Stimulated activated CD8-positive, alpha-beta memory T cell treated with anti-CD3 and anti-CD28 coated beads, Interleukin-4, amount 100 ng/mL, for 48 hours (primary cell): ENCODE measurements around the gene EXD3.

Experiments
- DNase-seq: peaks from one replicate; pipeline ENCODE4 v3.0.0-alpha.2; 2020

Gene EXD3

DNA sequence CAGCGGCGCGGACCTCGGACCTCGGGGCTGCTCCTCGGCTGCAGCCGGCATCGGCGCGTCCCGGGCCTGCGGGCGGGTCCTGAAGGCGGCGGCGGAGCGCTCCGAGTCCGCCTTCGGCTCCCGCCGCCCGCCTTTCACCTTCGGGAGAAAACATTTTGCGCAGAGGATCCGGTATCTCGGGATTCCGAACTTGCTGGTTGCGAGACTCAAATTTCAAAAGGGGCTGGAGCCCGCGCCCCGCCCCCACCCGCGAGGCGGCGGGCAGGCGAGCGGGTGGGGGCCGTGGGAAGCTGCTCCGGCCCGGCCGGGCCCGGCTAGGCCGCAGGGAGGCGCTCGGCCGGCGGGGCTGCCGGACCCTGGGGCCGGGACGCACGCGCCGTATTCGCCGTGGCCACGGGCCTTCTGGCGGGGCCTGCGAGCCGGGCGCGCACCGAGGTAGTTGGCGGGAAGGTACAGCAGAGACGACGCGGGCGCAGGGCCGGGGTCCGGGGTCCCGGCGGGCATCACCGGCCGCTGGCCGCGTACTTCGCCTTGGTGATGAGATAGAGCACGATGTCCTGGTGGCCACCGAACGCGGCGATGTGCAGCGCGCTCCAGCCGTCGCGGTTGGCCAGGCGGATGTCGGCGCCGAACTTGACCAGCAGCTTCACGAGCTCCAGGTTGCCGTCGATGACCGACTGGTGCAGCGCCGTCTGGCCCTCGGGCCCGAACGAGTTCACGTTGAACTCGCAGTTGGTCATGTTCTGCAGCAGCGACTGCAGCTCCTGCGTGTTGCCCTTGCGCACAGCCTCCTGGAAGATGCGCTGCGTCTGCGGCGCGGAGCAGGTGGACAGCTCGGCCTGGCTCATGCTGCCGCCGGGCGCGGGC, 121.6 kb downstream of the EXD3 start:
- peak; percentile 48 for DNase-seq

DNA sequence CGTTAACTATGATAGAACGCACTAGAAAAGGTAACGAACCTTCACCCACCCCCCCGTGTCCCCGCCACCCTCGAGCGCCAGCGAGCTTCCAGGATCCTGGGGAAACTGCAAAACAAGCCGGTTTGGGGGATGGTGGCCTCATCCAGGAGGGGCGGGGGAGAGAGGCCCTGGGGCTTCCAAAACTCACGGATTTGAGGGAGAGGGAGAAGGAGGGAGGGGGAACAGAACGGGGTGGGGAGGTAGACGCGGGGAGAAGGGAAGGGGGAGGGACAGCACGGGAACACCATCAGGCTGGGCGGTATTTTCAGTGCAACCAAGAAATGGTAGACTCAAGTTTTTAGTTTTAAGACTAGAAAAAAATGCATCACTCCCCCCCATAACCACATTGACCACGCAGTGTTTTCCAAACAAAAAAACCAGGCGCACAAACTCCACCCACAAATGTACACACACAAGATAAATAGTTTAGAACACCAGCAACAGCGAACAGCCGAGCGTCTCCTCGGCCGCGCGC, 122.3 kb downstream of the EXD3 start:
- no peak for DNase-seq

DNA sequence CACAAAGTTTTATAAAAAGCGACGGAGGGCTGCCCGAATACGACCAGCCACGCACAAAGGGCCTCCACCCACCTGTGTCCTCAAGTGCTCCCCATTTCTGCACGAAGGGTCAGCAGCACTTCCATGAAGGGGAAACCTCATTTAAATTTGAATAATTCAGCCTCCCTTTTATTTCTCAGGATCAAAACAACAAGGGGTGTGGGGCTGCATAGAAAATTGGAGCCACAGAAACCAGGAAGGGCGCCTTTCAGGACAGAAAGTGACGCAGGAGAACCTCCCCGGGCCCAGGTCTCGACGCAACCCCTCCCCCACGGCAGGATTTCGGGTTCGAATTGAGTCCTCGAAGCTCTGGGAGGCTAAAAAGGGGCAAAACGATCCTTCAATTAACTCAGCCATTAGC, 123.0 kb downstream of the EXD3 start:
- DNase-seq = no peak

DNA sequence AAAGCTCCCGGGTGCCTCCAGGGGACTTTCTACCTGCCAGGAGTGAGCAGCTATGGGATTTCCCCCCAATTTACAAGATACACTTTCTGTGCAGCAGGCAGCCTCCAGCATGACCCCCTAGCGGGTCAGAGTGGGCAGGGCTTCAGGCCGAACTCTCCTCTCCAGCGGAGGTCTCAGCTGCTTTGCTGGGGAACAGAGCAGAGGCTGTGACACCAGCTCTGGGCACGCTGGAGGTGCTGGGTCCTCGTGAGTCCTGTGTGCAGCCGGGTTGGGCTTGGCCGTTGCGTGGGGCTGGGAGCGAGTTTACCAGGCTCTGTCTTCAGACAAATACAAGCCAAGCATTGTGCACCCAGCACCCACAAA, 123.8 kb downstream of the EXD3 start:
- DNase-seq = no peak

DNA sequence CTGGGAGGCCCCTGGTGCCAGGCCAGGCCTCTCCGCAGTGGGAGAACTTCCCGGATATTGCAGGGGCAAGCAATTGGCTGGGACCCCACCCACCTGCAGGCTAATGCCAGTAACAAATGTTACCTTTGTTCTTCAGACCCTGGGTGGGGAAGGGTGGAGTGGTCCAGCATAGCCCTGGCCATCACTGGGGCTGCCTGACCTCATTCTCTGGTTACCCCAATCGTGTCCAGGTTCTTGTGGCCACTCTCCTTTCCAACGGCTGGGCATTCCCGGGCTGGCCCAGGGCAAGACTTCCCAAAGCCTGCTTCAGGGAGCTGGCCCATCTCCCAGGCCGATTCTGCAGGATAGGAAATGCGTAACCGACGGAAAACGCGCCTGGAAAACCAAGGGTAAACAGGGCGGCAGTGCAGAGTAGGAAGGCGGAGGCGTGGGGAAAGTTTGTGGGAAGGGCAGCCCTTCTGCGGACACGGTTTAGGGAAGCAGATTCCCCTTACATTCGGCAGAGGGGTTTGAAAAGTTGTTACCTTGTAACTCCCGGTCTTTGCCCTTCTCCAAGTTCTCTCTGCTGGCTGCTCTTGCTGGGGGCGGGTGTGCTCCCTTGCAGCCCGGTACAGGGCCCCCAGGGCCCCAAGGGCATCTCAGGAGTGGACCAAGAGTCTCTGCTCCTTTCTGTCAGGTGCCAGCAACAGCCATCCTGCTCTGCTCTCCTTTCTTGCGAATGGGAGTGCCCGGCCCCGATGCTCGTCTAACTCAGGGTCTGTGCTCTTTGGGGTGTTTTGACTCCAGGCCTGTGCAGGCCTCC, 124.4 kb downstream of the EXD3 start:
- DNase-seq = no peak

DNA sequence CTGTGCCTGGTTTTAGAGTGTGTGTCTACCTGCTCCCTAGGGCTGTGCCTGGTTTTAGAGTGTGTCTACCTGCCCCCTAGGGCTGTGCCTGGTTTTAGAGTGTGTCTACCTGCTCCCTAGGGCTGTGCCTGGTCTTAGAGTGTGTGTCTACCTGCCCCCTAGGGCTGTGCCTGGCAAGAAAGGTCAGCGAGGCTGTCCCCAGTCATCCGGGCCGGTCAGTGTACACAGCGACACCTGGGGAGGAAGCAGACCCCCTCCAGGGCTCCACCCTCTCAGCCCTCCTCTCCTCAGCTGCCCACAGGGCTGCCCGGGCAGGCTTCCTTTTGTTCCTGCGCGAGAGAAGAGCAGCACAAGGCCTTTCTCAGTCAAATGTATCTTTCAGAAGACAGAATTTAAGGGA, 125.0 kb downstream of the EXD3 start:
- DNase-seq = no peak

DNA sequence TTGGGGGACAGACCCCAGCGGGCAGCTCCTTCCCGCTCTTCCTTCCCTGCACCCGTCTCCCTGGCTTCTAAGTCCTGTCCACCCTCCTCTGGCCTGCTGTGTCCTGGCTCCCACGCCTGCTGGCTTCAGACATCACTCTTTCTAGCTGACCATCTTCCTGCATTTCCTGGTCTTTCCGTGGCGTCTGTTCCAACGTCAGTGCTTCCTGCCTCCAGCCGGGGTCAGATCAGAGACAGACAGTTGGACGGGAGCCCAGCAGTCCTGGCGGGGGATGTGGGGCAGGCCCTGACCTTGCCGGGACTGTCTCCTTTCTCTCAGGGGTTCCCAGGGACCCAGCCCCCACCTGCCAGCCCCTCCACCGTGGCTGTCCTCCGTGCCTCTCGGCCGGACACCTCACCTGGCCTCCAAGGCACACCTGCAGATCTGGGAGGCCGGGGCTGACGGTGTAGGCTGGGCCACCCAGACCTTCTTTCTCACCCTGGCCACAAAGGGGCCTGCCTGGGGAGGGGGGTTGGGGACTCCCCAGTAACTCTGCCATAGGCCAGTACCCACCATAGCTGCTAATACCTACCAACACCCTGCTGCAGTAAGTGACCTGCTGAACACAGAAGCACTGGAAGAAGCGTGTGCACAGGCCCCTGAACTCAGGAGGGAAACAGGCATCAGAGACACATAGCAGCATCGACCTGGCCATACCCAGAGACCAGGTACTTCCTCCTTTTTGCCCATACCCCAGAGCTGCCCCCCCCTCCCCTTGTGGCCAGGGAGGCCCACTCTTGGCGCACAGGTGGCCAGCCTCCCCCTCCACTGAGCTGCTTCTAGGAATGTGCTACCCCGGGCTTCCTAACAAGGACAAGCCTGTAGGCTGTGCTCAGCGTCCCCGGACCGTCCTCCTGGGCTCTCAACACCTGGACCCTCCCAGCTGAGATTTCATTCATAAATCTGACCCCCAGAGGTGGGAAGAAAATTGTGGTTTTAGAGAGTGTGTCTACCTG, 126.0 kb downstream of the EXD3 start:
- no peak for DNase-seq

DNA sequence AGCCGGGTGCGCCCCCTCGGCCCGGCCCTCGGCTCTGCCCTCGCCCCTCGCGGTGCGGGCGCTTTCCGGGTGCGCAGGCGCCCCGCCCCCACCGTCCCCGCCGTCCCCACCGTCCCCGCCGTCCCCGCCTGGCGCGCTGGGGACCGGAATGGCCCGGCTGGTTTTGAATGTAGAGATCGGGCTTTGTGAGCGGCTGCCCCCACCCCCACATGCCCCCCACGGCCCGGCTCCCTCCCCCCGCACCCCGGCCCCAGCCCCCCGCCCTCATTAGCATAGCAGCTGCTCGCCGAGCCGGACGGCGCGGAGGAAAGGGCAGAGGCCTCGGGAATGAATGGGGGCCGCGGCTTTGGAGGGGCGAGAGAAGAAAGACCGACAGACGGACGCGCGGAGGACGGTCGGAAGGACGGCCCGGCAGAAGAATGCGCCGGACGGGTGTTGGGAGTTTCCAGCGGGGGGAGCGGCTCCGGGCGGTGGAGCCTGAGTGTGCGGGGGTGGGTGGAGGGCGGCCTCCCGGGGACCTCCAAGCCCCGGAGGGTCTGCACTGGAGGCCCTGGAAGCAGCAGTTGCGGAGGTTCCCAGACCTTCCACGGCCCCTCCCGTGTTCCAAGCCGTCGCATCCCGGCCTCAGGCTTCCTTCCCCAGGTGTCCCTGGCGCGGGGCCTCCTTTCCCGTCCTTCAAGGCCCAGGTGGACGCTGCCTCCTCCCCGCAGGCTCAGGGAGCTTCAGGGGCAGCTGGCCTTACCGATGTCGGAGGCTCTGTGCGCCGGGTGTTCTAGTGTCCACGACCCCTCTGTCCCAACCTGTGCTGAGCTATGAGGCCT, 126.9 kb downstream of the EXD3 start:
- no peak for DNase-seq

DNA sequence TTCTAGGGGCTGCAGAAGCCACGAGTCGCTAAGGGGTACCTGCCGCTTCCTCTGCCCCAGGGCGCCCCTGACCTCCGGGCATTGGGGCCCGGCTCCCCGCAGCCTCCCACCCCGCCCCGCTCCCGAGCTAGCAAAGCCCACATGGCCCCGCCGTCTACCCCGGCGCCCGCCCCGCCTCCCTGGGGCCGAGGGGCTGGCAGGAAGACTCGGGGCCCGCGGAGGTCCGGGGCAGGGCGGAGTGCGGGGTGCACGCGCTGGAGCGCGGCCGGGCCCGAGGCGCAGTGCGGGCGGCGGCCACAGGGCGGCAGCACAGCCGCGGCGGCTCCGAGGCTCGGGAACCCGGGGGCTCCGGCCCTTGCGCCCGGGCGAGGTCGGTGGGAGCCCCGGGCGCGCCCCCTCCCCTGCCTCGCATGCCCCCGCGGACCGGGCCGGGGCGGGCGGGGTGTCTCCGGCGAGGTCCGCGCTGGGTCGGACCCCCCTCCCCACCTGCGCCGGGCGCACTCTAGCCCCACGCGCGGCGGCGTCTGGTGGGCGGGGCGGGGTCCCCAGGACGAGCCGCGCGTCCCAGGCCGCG, 127.6 kb downstream of the EXD3 start:
- peak; percentile 73 for DNase-seq

DNA sequence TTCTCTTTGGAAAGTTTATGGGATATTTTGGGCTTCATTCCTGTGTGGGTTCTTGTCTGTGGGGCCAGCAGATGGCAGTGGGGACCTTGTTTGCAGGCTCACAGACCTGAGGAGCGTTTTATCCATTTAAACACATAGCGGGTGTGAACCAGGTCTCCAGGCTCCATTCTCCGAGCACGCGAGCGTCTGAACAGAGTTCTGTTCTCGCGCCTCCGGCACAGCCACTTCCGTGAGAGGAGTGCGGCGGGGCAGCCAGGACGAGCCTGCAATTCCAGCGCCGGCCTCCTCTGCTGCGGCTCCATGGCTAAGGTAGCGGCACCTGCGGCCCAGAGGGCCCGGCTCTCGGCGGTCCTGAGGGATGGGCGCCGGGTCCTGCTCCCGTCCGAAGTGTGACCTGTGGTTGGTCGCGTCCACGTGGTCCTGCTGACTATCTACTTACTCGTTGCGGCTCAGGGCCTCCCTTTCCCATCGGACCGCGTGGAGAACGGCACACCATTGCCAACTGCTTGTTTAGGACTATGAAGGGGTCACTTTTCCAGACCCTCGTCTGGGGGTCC, 128.2 kb downstream of the EXD3 start:
- DNase-seq = no peak

DNA sequence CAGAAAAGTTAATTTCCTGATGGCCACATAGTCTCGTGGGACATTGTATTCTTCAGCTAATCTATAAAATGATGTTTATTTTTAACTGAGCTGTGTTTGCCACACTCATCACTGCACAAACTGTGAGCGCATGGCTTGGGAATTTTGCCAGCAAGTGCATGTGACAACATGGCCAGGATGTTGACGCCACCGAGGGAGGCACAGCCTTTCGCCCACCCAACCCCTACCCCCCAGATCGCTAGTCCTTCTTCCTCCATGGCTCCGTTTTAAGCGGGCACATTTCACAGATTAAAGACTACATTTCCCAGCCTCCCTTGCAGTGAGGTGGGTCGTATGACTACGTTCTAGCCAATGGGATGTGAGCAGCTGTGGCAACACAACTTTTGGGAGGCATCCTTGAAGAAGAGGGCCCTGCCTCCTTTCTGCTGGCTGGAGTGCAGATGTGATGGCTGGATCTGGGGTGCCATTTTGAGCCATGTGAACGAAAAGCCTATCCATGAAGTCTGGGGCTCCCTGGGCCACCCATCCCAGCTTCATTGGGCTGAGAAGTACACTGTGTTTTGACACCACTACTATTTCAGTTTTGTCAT, 128.8 kb downstream of the EXD3 start:
- peak; percentile 55 for DNase-seq

DNA sequence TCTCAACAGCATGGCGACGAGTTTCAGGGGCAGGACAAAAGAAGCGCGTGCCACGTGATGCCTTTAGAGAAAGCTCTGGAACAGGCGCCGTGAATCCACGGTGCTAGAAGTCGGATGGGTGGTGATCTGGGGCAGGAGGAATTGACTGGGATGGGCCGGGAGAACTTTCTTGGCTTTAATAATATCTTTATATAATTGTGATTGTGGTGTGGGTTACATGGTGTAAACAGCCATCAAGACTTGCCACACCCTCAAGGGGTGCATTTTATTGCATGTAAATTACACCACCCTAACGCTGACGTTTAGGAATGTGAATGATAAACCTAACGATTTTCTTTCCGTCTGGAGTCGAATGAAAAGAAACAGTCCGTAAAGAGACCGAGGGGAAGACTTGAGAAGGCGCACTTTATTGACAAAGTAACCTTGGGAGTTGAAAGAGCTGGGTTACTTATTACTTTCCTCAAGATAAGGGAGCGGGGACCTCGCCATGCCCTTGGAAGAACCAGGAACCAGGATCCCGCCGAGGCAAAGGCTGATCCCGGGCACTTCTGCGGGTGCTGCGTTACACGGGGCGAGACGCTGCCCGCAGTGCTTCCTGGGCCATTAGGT, 129.4 kb downstream of the EXD3 start:
- no peak for DNase-seq

DNA sequence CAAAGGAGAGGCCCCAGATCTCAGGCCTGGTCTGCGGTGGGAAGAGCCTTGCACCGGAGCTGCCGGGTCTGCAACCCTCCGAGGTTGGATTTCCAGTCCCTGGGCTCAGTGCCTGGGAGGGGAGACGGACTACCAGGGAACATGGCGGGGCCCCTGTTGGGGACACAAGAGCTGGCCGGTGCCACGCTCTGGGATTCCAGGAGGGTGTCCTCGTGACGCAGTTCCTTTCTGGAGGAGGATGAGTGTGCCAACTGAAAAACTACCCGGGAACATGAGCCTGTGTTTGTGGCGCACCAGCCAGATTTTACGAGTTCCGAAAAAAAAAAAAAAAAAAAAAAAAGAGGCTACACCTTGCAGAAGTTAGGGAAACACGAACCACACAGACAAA, 129.9 kb downstream of the EXD3 start:
- DNase-seq = no peak

DNA sequence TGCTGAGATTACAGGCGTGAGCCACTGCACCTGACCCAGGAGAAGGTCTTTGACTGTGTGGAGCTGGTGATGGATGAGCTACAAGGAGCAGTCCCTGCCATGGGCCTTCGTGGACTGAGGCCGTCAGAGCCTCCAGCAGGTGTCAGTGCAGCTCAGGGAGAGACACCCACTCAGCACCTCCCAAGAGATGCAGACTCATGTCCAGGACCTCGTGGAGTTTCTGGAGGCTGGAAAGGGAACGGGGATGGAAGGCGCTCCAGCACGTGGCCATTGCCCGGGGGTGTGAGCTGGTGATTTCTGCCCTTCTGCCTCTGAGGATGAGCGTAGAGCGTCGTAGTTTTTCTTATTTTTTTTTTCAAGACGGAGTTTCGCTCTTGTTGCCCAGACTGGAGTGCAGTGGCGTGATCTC, 136.0 kb downstream of the EXD3 start:
- peak; percentile 49 for DNase-seq

DNA sequence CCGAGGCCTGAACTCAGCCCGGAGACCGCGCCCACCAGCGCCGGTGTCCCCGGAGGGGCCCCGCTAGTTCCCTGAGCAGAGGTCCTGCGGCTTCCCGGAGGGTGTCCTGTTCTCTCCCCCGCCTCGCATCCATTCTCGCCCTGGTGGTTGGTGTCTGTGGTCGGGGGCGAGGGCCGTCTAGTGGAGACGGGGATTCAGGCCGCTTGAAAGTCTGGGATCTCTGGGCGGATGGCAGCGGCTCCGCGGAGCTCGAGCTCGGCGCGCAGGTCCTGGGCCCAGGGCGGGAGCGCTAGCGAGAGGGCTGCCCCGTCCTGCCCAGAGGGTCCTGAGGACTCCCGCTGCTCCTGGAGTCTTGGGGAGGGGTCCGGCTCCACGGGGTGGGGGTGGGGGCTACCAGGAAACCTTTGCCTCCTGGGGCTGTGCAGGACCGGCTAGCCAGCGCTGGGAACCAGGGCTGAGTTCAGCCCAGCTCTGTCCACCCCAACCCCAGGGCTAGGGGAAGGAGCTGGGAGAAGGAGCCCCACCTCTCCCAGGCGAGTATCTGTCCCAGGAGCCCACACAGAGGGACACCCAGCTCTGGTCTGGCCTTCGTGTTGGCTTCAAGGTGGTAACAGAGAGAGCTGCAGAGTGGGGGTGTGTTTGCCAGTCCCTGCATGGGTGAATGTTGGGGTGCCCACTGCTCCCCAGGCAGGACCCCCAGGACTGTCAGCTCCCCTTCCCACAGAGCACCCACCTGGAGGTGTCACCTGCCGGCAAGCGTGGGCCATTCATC, 141.4 kb downstream of the EXD3 start:
- DNase-seq = no peak

DNA sequence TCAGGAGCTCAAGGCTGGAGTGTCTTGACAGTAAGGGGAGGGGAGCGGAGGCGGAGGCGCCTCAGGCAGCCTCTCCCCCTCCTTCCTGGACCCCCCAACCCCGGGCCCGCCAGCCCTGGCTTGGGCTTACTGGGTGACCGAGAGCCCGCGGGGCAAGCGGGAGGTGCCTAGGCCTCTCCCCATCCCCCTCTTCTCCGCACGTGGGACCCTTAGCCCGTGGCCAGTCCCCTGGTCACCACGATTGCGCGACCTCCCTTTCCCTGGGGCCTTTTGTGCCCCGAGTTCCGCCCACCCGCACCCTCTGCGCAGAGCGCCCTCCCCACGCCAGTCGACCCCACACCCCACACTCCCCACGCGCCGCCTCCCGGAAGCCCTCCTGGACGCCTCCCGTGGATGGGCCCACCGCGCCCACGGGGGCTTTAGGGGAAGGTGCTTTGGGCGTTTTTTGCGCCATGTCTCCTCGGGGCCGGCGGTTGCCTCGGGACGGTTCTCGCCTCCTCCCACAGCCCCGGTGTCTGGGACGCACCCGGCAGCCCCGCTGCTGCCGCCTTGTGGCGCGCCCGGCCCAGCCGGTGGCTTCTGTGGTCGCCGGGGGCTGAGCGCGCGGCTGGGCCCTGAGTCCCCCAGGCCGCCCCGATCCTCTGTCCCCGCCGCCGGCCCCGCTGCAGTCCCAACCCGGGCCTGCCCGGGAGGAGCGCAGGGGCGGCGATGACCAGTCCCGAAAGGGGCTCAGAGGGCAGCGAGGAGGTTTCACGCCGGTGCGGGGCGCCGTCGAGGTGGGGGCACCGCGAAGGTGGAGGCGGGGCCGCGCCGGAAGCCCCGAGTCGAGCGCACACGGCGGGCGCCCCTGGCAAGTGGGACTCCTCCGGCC, 142.3 kb downstream of the EXD3 start:
- DNase-seq = no peak

DNA sequence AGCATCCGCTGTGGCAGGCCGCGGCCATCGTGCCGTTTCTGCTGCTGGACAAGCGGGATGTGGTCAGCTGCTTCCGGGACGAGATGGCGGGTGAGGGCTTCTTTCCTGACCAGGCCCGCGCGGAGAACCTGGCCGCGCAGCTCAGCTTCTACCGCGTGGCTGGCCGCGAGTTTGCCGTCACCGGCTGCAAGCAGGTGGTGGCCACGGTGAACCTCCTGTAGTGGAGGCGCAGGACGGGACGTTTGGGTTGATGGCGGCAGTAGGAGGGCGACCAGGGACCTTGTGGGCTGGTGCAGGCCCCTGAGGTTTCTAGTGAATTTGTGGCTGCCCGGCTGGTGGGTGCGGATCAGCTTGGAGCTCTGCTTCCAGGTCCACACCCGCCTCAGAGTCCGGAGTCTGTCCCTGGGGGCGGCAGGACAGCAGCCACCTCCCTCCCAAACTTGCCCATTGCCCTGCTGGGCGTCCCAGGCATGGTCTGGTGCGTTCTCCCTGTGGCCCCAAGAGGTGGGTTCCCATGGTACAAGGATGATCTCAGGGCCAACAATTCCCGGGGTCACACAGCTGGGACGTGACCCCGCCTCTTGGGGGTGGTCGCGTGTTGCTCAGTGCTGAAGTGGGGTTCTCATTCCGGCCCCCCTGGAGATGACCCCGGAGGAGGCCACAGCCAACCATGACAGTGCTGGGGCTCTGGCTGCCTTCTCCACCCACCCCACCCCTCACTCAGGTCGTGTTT, 143.1 kb downstream of the EXD3 start:
- no peak for DNase-seq
